ENCODE data around the gene FNDC3A.

FNDC3A gene

GRCh38 chr13:49055021-49055420 lies 79.3 kb downstream of the FNDC3A start:
- no peak overlapping the region for H3K27ac ChIP-seq (ENCODE audit: low read depth, low read length)

GRCh38 chr13:49057176-49057575 lies 81.5 kb downstream of the FNDC3A start:
- Histone ChIP-seq H3K9me2 (replicated peaks; ENCODE audit: insufficient read depth, low read length) (no peaks in the 10 kb centered on the region), H3K4me3 (ENCODE audit: insufficient read depth, low read length, poor library complexity, severe bottlenecking) (no peak overlapping the region), H3K4me2 (ENCODE audit: low read depth, low read length, poor library complexity, severe bottlenecking) (no peak overlapping the region), H3K27me3 (ENCODE audit: low read length) (no peaks in the 10 kb centered on the region), H3K79me2 (ENCODE audit: insufficient read depth, low read length) (no peaks in the 10 kb centered on the region), H2AFZ (ENCODE audit: low read depth, low read length, severe bottlenecking) (no peak overlapping the region), H3K27ac (ENCODE audit: low read depth, low read length) (no peak overlapping the region), H3F3A (ENCODE audit: insufficient read depth) (no peaks in the 10 kb centered on the region), H3K9ac (ENCODE audit: low read length) (no peak overlapping the region), H4K20me1 (ENCODE audit: low read depth, low read length) (no peaks in the 10 kb centered on the region), H3K36me3 (ENCODE audit: low read length) (no peaks in the 10 kb centered on the region), H3K9me3 (ENCODE audit: insufficient read depth, low read length) (no peaks in the 10 kb centered on the region)
- TF ChIP-seq EZH2phosphoT487 (conservative IDR thresholded peaks at IDR 0.05; ENCODE audit: low read length): no peak
- TF ChIP-seq, protein P1, sequence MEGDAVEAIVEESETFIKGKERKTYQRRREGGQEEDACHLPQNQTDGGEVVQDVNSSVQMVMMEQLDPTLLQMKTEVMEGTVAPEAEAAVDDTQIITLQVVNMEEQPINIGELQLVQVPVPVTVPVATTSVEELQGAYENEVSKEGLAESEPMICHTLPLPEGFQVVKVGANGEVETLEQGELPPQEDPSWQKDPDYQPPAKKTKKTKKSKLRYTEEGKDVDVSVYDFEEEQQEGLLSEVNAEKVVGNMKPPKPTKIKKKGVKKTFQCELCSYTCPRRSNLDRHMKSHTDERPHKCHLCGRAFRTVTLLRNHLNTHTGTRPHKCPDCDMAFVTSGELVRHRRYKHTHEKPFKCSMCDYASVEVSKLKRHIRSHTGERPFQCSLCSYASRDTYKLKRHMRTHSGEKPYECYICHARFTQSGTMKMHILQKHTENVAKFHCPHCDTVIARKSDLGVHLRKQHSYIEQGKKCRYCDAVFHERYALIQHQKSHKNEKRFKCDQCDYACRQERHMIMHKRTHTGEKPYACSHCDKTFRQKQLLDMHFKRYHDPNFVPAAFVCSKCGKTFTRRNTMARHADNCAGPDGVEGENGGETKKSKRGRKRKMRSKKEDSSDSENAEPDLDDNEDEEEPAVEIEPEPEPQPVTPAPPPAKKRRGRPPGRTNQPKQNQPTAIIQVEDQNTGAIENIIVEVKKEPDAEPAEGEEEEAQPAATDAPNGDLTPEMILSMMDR (IDR thresholded peaks at IDR 0.05; ENCODE audit: insufficient read depth, low read length, poor library complexity, severe bottlenecking): no peak

More at GRCh38 chr13:49055021-49055420, 79.3 kb downstream of the FNDC3A start:
- Histone ChIP-seq H3K4me3 (ENCODE audit: insufficient read depth, low read length, poor library complexity, severe bottlenecking) (no peak overlapping the region), H3K36me3 (ENCODE audit: low read length) (no peaks in the 10 kb centered on the region), H3K27me3 (ENCODE audit: low read length) (no peaks in the 10 kb centered on the region), H3K9me2 (replicated peaks; ENCODE audit: insufficient read depth, low read length) (no peaks in the 10 kb centered on the region), H3K9me3 (ENCODE audit: insufficient read depth, low read length) (no peaks in the 10 kb centered on the region), H3F3A (ENCODE audit: insufficient read depth) (no peaks in the 10 kb centered on the region), H3K9ac (ENCODE audit: low read length) (no peak overlapping the region), H2AFZ (ENCODE audit: low read depth, low read length, severe bottlenecking) (no peak overlapping the region), H4K20me1 (ENCODE audit: low read depth, low read length) (no peaks in the 10 kb centered on the region), H3K4me2 (ENCODE audit: low read depth, low read length, poor library complexity, severe bottlenecking) (no peak overlapping the region), H3K79me2 (ENCODE audit: insufficient read depth, low read length) (no peaks in the 10 kb centered on the region)
- TF ChIP-seq EZH2phosphoT487 (conservative IDR thresholded peaks at IDR 0.05; ENCODE audit: low read length): no peak
- TF ChIP-seq, protein P1 (IDR thresholded peaks at IDR 0.05; ENCODE audit: insufficient read depth, low read length, poor library complexity, severe bottlenecking): no peak

DNA sequence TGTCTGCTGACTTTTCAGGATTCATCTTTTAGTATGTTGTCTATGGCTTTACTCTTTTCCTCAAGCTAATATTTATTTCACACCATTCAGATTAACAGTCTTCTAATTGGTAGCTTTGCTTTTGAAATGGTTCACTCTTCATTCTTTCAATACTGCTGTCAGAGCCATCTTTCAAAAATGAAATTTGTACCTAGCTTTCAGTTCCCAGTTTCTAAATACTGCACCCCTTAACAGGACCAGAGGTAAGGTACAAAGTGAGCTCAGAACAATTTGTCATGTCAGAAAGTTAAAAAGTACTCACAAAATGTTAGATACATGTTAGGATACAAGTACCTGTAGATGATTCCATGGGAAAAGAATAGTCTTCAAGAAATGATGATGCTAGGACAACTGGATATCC lies 83.0 kb downstream of the FNDC3A start:
- H3K36me3 ChIP-seq (ENCODE audit: low read length): no peaks in the 10 kb centered on the region
- no peaks in the 10 kb centered on the region for H4K20me1 ChIP-seq (ENCODE audit: low read depth, low read length)
- H3K9me2 ChIP-seq (replicated peaks; ENCODE audit: insufficient read depth, low read length): no peaks in the 10 kb centered on the region
- no peaks in the 10 kb centered on the region for H3F3A ChIP-seq (ENCODE audit: insufficient read depth)
- no peaks in the 10 kb centered on the region for H3K9me3 ChIP-seq (ENCODE audit: insufficient read depth, low read length)
- H2AFZ ChIP-seq (ENCODE audit: low read depth, low read length, severe bottlenecking): no peak overlapping the region
- TF ChIP-seq, protein P1 (IDR thresholded peaks at IDR 0.05; ENCODE audit: insufficient read depth, low read length, poor library complexity, severe bottlenecking): no peak
- no peak for TF ChIP-seq EZH2phosphoT487 (conservative IDR thresholded peaks at IDR 0.05; ENCODE audit: low read length)
- H3K27ac ChIP-seq (ENCODE audit: low read depth, low read length): no peak overlapping the region
- no peak overlapping the region for H3K4me3 ChIP-seq (ENCODE audit: insufficient read depth, low read length, poor library complexity, severe bottlenecking)
- H3K9ac ChIP-seq (ENCODE audit: low read length): no peak overlapping the region
- H3K4me2 ChIP-seq (ENCODE audit: low read depth, low read length, poor library complexity, severe bottlenecking): no peak overlapping the region
- no peaks in the 10 kb centered on the region for H3K79me2 ChIP-seq (ENCODE audit: insufficient read depth, low read length)
- no peaks in the 10 kb centered on the region for H3K27me3 ChIP-seq (ENCODE audit: low read length)
